HEK293 (cell line): ENCODE measurements around the gene SIGLEC15.
"Not testable (repeated sequence)": the region's sequence is repeated elsewhere in the genome, so short reads cannot be mapped to it uniquely, and the experiment has no call there.

Experiments
- CTCF ChIA-PET: fragments of 350-600 bp; formaldehyde crosslinking; extraction: SDS; loops from one replicate; lab custom pipeline; 2021; ENCODE audit warnings: antibody characterized with exemption; lab: Yijun Ruan, JAX
- POLR2A ChIA-PET: fragments of 300-600 bp; formaldehyde crosslinking; extraction: SDS; loops from one replicate; lab custom pipeline; 2020; ENCODE audit warnings: antibody characterized with exemption, inconsistent platforms; lab: Yijun Ruan, JAX
- H3K27ac ChIP-seq: fragments of 200-500 bp; sonication (Bioruptor generic); 2 replicates; pipeline ENCODE4 v1.5.1; 2014; ENCODE audit warnings: low read depth, low read length, control low read depth, inconsistent platforms; ENCODE audit errors: extremely low read depth
- H3K36me3 ChIP-seq, 2 experiments: fragments of 200-500 bp in 1 of 2; sonication (Bioruptor generic) in 1 of 2; 1 replicate in 1 of 2; 2 replicates in 1 of 2; pipeline ENCODE4 v1.5.1; 2014 to 2017; ENCODE audit warnings: inconsistent platforms in 2 of 2, low read length in 2 of 2; ENCODE audit not compliant: control insufficient read depth in 2 of 2, insufficient read depth in 1 of 2
- H3K4me1 ChIP-seq: fragments of 200-500 bp; sonication (Bioruptor generic); 2 replicates; pipeline ENCODE4 v1.5.1; 2014; ENCODE audit warnings: mild to moderate bottlenecking, low read length, inconsistent platforms; ENCODE audit not compliant: control insufficient read depth, insufficient read depth
- H3K4me3 ChIP-seq: 2 replicates; pipeline ENCODE4 v1.5.1; 2011; ENCODE audit warnings: low read depth, mild to moderate bottlenecking, control low read depth, low read length, moderate library complexity
- H3K9me3 ChIP-seq: fragments of 200-500 bp; sonication (Bioruptor generic); 2 replicates; pipeline ENCODE4 v1.5.1; 2014; ENCODE audit warnings: low read depth, low read length, inconsistent platforms; ENCODE audit not compliant: control insufficient read depth, insufficient read depth
- ELK4 ChIP-seq: IDR thresholded peaks from 2 replicates; pipeline ENCODE4 v1.6.1; 2011; ENCODE audit warnings: mild to moderate bottlenecking, low read depth, low read length, borderline replicate concordance
- GFI1B ChIP-seq: fragments of 450-650 bp; formaldehyde crosslinking; IDR thresholded peaks from 2 replicates; pipeline ENCODE4 v1.5.1; 2016; ENCODE audit warnings: missing biosample characterization, missing genetic modification characterization
- HOXA7 ChIP-seq: sonication (generic); formaldehyde crosslinking; IDR thresholded peaks from 2 replicates; pipeline ENCODE4 v1.8.1; 2022; ENCODE audit warnings: missing genetic modification reagents, borderline replicate concordance
- MEIS1 ChIP-seq: sonication (generic); formaldehyde crosslinking; IDR thresholded peaks from 2 replicates; pipeline ENCODE4 v1.8.1; 2022; ENCODE audit warnings: missing genetic modification reagents, mild to moderate bottlenecking, borderline replicate concordance
- ZBTB11 ChIP-seq: fragments of 450-650 bp; formaldehyde crosslinking; conservative IDR thresholded peaks from 2 replicates; pipeline ENCODE4 v1.5.1; 2016; ENCODE audit warnings: low read depth, missing biosample characterization, missing genetic modification characterization
- ZBTB20 ChIP-seq: fragments of 450-650 bp; formaldehyde crosslinking; IDR thresholded peaks from 2 replicates; pipeline ENCODE4 v1.5.1; 2016; ENCODE audit warnings: missing biosample characterization, missing genetic modification characterization
- ZBTB49 ChIP-seq: fragments of 450-650 bp; formaldehyde crosslinking; IDR thresholded peaks from 2 replicates; pipeline ENCODE4 v1.5.1; 2016; ENCODE audit warnings: missing biosample characterization, missing genetic modification characterization, low read depth
- ZNF24 ChIP-seq: fragments of 450-650 bp; formaldehyde crosslinking; IDR thresholded peaks from 2 replicates; pipeline ENCODE4 v1.5.1; 2016; ENCODE audit warnings: missing biosample characterization, missing genetic modification characterization
- ZNF341 ChIP-seq: fragments of 450-650 bp; formaldehyde crosslinking; IDR thresholded peaks from 2 replicates; pipeline ENCODE4; 2016; ENCODE audit warnings: low read depth, missing biosample characterization, missing genetic modification characterization
- ZNF404 ChIP-seq: fragments of 450-650 bp; formaldehyde crosslinking; IDR thresholded peaks from 2 replicates; pipeline ENCODE4 v1.5.1; 2017; ENCODE audit warnings: missing biosample characterization, missing genetic modification characterization
- ZNF488 ChIP-seq: fragments of 450-650 bp; formaldehyde crosslinking; IDR thresholded peaks from 2 replicates; pipeline ENCODE4 v1.5.1; 2016; ENCODE audit warnings: missing biosample characterization, missing genetic modification characterization
- ZNF544 ChIP-seq: fragments of 450-650 bp; formaldehyde crosslinking; IDR thresholded peaks from 2 replicates; pipeline ENCODE4 v1.5.0; 2017; ENCODE audit warnings: missing biosample characterization, missing genetic modification characterization
- ZNF548 ChIP-seq: fragments of 450-650 bp; formaldehyde crosslinking; IDR thresholded peaks from 2 replicates; pipeline ENCODE4 v1.5.1; 2016; ENCODE audit warnings: missing biosample characterization, missing genetic modification characterization
- ZNF580 ChIP-seq: fragments of 450-650 bp; formaldehyde crosslinking; IDR thresholded peaks from 2 replicates; pipeline ENCODE4 v1.5.1; 2016; ENCODE audit warnings: missing biosample characterization, missing genetic modification characterization
- ZNF600 ChIP-seq: fragments of 450-650 bp; formaldehyde crosslinking; IDR thresholded peaks from 2 replicates; pipeline ENCODE4 v1.5.1; 2016; ENCODE audit warnings: missing biosample characterization, missing genetic modification characterization
- ZNF768 ChIP-seq: fragments of 450-650 bp; formaldehyde crosslinking; IDR thresholded peaks from 2 replicates; pipeline ENCODE4 v1.5.1; 2018; ENCODE audit warnings: missing biosample characterization, mild to moderate bottlenecking, missing genetic modification characterization
- ZSCAN18 ChIP-seq: fragments of 450-650 bp; formaldehyde crosslinking; IDR thresholded peaks from 2 replicates; pipeline ENCODE4 v1.5.1; 2016; ENCODE audit warnings: missing biosample characterization, missing genetic modification characterization

SIGLEC15 gene

DNA sequence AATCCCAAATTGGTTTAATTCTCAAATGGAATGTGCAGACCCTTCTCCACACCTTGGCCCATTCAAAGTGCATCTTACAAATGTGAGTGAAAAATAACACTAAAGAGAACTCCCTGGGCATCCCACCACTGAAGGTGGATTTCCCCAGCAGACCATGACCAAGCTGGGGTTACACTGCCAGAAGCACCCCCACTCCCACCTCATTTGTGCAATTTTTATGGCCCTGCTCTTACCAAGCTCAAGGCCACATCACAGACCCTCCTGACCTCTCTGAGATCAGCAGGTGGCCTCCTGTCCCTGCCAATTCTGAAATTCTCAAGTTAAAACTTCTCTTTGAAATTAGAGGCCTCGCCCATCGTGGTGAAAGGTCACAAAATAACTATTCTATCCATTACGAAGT, 21.6 kb downstream of the SIGLEC15 start:
- H3K36me3 ChIP-seq: peaks cover 3 to 7% of the 10 kb centered on the region in 2 experiments; a peak in 2 of 3 replicates
- no peaks in the 10 kb centered on the region for H3K9me3 ChIP-seq
- H3K27ac ChIP-seq: no peak overlapping the region
- ChIA-PET POLR2A (no interaction called here), CTCF (interaction anchor here (1.1 kb wide), 1 partner anchor 124 kb away, joined by 3 read pairs; no protein-coding TSS in a partner anchor)
- no peak for TF ChIP-seq MEIS1 (CRISPR knock-in tag)
- TF ChIP-seq GFI1B (tag by site-specific recombination): no peak
- no peak for TF ChIP-seq ZBTB11 (tag by site-specific recombination)
- TF ChIP-seq HOXA7 (CRISPR knock-in tag): no peak
- no peak for TF ChIP-seq ZNF341
- no peak for TF ChIP-seq ZNF548 (tag by site-specific recombination)
- no peak for TF ChIP-seq ZBTB49
- TF ChIP-seq ZNF544 (tag by site-specific recombination): no peak
- TF ChIP-seq ZSCAN18 (tag by site-specific recombination): no peak
- no peak for TF ChIP-seq ELK4
- TF ChIP-seq ZNF600 (tag by site-specific recombination): no peak
- no peak for TF ChIP-seq ZBTB20 (tag by site-specific recombination)
- TF ChIP-seq ZNF768 (tag by site-specific recombination): no peak
- TF ChIP-seq ZNF404: no peak
- TF ChIP-seq ZNF580 (tag by site-specific recombination): no peak
- TF ChIP-seq ZNF24 (tag by site-specific recombination): no peak
- no peak for TF ChIP-seq ZNF488 (tag by site-specific recombination)
- H3K4me3 ChIP-seq: no peak overlapping the region
- H3K4me1 ChIP-seq: no peaks in the 10 kb centered on the region

- H3K27ac ChIP-seq, POLR2A ChIA-PET: not testable (repeated sequence)
- CTCF ChIA-PET: interaction anchor here (0.6 to 1.2 kb wide), 2 partner anchors 32 to 161 kb away, joined by 3 to 5 read pairs; no protein-coding TSS in a partner anchor
Observed at GRCh38 chr18:45848643-45849042, 23.2 kb downstream of the SIGLEC15 start.

More at GRCh38 chr18:45848643-45849042, 23.2 kb downstream of the SIGLEC15 start:
- H3K9me3 ChIP-seq, H3K4me1 ChIP-seq, H3K4me3 ChIP-seq: not testable (repeated sequence)
- H3K36me3 ChIP-seq: peaks cover 3 to 18% of the 10 kb centered on the region in 2 experiments; a peak in 2 of 3 replicates
